MM.1S (cell line): ENCODE results near the gene TSPYL2.

ENCODE experiments used
- DNase-seq: peaks from one replicate; pipeline ENCODE4 v3.0.0-alpha.2; 2015
- H2AFZ ChIP-seq: fragments of 300-600 bp; sonication (generic); 2 replicates; pipeline ENCODE4 v1.6.0; 2016; ENCODE audit warnings: antibody characterized with exemption, low read length
- H3F3A ChIP-seq: fragments of 300-600 bp; sonication (generic); 2 replicates; pipeline ENCODE4 v1.6.1; 2016; ENCODE audit warnings: mild to moderate bottlenecking, antibody characterized with exemption, low read length, moderate library complexity, mixed read lengths; ENCODE audit not compliant: insufficient read depth
- H3K27ac ChIP-seq: fragments of 300-600 bp; sonication (generic); 2 replicates; pipeline ENCODE4 v1.5.1; 2016; ENCODE audit warnings: mild to moderate bottlenecking, low read length
- H3K27me3 ChIP-seq: fragments of 300-600 bp; sonication (generic); replicated peaks from 2 replicates; pipeline ENCODE4 v1.6.0; 2016; ENCODE audit warnings: low read length; ENCODE audit not compliant: insufficient read depth
- H3K36me3 ChIP-seq: fragments of 300-600 bp; sonication (generic); replicated peaks from 2 replicates; pipeline ENCODE4 v1.6.1; 2016; ENCODE audit warnings: mild to moderate bottlenecking, low read length, mixed read lengths; ENCODE audit not compliant: insufficient read depth
- H3K4me1 ChIP-seq: fragments of 300-600 bp; sonication (generic); 2 replicates; pipeline ENCODE4 v1.6.1; 2016; ENCODE audit warnings: low read length, mixed read lengths
- H3K4me2 ChIP-seq: fragments of 300-600 bp; sonication (generic); 2 replicates; pipeline ENCODE4 v1.6.0; 2016; ENCODE audit warnings: low read depth, low read length
- H3K4me3 ChIP-seq: fragments of 300-600 bp; sonication (generic); 2 replicates; pipeline ENCODE4 v1.5.1; 2016; ENCODE audit warnings: low read length, mixed read lengths
- H3K79me2 ChIP-seq: fragments of 300-600 bp; sonication (generic); 2 replicates; pipeline ENCODE4 v1.6.1; 2016; ENCODE audit warnings: mixed run types, low read length, mixed read lengths
- H3K9ac ChIP-seq: fragments of 300-600 bp; sonication (generic); 2 replicates; pipeline ENCODE4 v1.6.1; 2016; ENCODE audit warnings: low read length, mixed read lengths
- H3K9me2 ChIP-seq: fragments of 300-600 bp; sonication (generic); replicated peaks from 2 replicates; pipeline ENCODE4 v1.6.1; 2016; ENCODE audit warnings: mild to moderate bottlenecking, low read length, mixed read lengths; ENCODE audit not compliant: insufficient read depth
- H3K9me3 ChIP-seq: fragments of 300-600 bp; sonication (generic); replicated peaks from 2 replicates; pipeline ENCODE4 v1.6.1; 2016; ENCODE audit warnings: mild to moderate bottlenecking, low read length, mixed read lengths; ENCODE audit not compliant: insufficient read depth
- H4K20me1 ChIP-seq: fragments of 300-600 bp; sonication (generic); 2 replicates; pipeline ENCODE4 v1.6.1; 2016; ENCODE audit warnings: mild to moderate bottlenecking, low read length, moderate library complexity, mixed read lengths; ENCODE audit not compliant: insufficient read depth
- EZH2 ChIP-seq: fragments of 300-600 bp; sonication (generic); optimal IDR thresholded peaks from 2 replicates; pipeline ENCODE3; 2017; ENCODE audit warnings: low read depth, mild to moderate bottlenecking, antibody characterized with exemption, low read length, mixed read lengths
- EZH2phosphoT487 ChIP-seq: fragments of 300-600 bp; sonication (generic); IDR thresholded peaks from 2 replicates; pipeline ENCODE4 v1.6.1; 2018; ENCODE audit warnings: antibody characterized with exemption, low read length
- TF ChIP-seq, protein P1 (sequence below): fragments of 300-600 bp; sonication (generic); IDR thresholded peaks from 2 replicates; pipeline ENCODE4 v1.5.1; 2016; ENCODE audit warnings: antibody characterized with exemption, low read length, mixed read lengths

TSPYL2 gene

DNA sequence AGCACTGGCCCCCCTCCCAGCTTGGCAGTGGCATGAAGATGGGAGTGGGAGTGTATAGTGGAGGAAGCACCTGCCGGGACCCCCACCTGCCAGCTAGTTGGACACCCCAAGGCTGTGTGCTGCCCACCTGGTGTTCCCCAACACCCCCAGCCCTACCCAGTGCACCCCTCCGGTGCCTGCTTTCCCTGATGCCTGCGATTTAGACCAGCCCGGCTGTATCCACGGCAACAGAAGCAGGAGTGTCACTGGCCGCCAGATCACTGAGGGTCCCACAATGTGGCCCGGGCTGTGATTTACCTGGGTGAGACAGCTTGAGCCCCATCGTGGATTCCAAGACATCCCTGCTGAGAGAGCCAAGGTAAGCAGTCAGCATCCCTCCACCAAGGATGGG lies 33.0 kb upstream of the TSPYL2 start:
- Histone ChIP-seq H3K9ac (no peak overlapping the region), H4K20me1 (no peaks in the 10 kb centered on the region), H3F3A (no peaks in the 10 kb centered on the region), H3K27me3 (no peaks in the 10 kb centered on the region), H3K27ac (no peak overlapping the region), H3K4me2 (no peak overlapping the region), H3K4me3 (no peak overlapping the region), H2AFZ (no peak overlapping the region), H3K4me1 (no peaks in the 10 kb centered on the region), H3K79me2 (no peaks in the 10 kb centered on the region), H3K9me3 (no peaks in the 10 kb centered on the region), H3K9me2 (no peaks in the 10 kb centered on the region), H3K36me3 (no peaks in the 10 kb centered on the region)
- DNase-seq: no peak
- TF ChIP-seq, protein P1, sequence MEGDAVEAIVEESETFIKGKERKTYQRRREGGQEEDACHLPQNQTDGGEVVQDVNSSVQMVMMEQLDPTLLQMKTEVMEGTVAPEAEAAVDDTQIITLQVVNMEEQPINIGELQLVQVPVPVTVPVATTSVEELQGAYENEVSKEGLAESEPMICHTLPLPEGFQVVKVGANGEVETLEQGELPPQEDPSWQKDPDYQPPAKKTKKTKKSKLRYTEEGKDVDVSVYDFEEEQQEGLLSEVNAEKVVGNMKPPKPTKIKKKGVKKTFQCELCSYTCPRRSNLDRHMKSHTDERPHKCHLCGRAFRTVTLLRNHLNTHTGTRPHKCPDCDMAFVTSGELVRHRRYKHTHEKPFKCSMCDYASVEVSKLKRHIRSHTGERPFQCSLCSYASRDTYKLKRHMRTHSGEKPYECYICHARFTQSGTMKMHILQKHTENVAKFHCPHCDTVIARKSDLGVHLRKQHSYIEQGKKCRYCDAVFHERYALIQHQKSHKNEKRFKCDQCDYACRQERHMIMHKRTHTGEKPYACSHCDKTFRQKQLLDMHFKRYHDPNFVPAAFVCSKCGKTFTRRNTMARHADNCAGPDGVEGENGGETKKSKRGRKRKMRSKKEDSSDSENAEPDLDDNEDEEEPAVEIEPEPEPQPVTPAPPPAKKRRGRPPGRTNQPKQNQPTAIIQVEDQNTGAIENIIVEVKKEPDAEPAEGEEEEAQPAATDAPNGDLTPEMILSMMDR: no peak
- TF ChIP-seq EZH2phosphoT487 (no peak), EZH2 (no peak)

DNA sequence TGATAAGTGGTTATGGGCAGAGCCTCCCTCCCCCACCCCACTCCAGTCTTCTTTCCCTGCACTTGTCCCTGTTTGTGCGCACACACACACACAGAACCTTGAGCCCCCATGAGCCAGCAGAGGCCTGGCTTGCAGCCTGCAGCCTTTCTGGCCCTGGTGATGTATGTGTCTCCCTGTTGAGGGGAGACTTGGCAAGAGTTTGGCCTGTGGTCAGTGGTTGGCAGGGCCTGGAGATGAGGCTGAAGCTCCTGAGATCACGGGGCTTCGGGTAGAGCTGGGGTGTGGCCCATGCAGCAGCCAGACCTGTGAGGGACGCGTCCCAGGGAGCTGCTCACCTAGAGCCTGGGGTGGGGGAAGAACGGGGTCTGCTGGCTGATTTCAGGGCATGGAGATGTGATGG lies 31.3 kb upstream of the TSPYL2 start:
- no peaks in the 10 kb centered on the region for H4K20me1 ChIP-seq
- no peak overlapping the region for H3K9ac ChIP-seq
- H3K36me3 ChIP-seq: no peaks in the 10 kb centered on the region
- no peak for DNase-seq
- H3K79me2 ChIP-seq: no peaks in the 10 kb centered on the region
- H3K4me1 ChIP-seq: no peaks in the 10 kb centered on the region
- H2AFZ ChIP-seq: no peak overlapping the region
- TF ChIP-seq EZH2: no peak
- TF ChIP-seq, protein P1: no peak
- TF ChIP-seq EZH2phosphoT487: no peak
- H3K27ac ChIP-seq: no peak overlapping the region
- no peaks in the 10 kb centered on the region for H3K9me3 ChIP-seq
- no peaks in the 10 kb centered on the region for H3K27me3 ChIP-seq
- H3K4me3 ChIP-seq: no peak overlapping the region
- H3F3A ChIP-seq: no peaks in the 10 kb centered on the region
- H3K9me2 ChIP-seq: no peaks in the 10 kb centered on the region
- H3K4me2 ChIP-seq: no peak overlapping the region

GRCh38 chrX:53055244-53055849 lies 26.8 kb upstream of the TSPYL2 start:
- Histone ChIP-seq H3K27ac (no peak overlapping the region), H3K4me3 (no peak overlapping the region), H3K36me3 (no peaks in the 10 kb centered on the region), H3K9me3 (no peaks in the 10 kb centered on the region), H3F3A (no peaks in the 10 kb centered on the region), H3K27me3 (no peaks in the 10 kb centered on the region), H3K79me2 (no peaks in the 10 kb centered on the region), H3K9me2 (no peaks in the 10 kb centered on the region), H2AFZ (no peak overlapping the region), H3K4me2 (no peak overlapping the region), H3K9ac (no peak overlapping the region), H4K20me1 (no peaks in the 10 kb centered on the region), H3K4me1 (no peaks in the 10 kb centered on the region)
- TF ChIP-seq EZH2phosphoT487 (no peak), EZH2 (no peak)
- TF ChIP-seq, protein P1: no peak
- DNase-seq: no peak
